ENCODE results near the gene NDUFB6.

GRCh38 chr9:32508728-32509127, 64.2 kb downstream of the NDUFB6 start:
- TF ChIP-seq PKNOX1 (IDR thresholded peaks at IDR 0.05) (no peak), FOXM1 (IDR thresholded peaks at IDR 0.05; ENCODE audit: borderline replicate concordance) (no peak), FOXK2 (IDR thresholded peaks at IDR 0.05) (no peak), ARNT (IDR thresholded peaks at IDR 0.05) (no peak), ELF4 (IDR thresholded peaks at IDR 0.05) (no peak), BHLHE40 (IDR thresholded peaks at IDR 0.05; ENCODE audit: borderline replicate concordance) (no peak)
